Measurements from ENCODE around the gene CLN6.

The CLN6 gene

GRCh38 chr15:68190048-68190447, 39.5 kb downstream of the CLN6 start:
- H3K4me3 ChIP-seq (replicated peaks in 1 of 2; ENCODE audit: low read depth in 2 of 2, low read length in 2 of 2), result no peak overlapping the region
- DNase-seq (ENCODE audit: low read depth in 2 of 2), result no peak
- no peak for TF ChIP-seq CTCF (IDR thresholded peaks at IDR 0.05; ENCODE audit: low read depth, low read length)

GRCh38 chr15:68188647-68189046, 40.9 kb downstream of the CLN6 start:
- TF ChIP-seq CTCF (IDR thresholded peaks at IDR 0.05; ENCODE audit: low read depth, low read length), result no peak
- DNase-seq (ENCODE audit: low read depth in 2 of 2), result no peak
- no peak overlapping the region for H3K4me3 ChIP-seq (replicated peaks in 1 of 2; ENCODE audit: low read depth in 2 of 2, low read length in 2 of 2)

GRCh38 chr15:68187559-68187958, 42.0 kb downstream of the CLN6 start:
- peak; percentile 85 to 93 for DNase-seq (ENCODE audit: low read depth in 2 of 2)
- H3K4me3 ChIP-seq (replicated peaks in 1 of 2; ENCODE audit: low read depth in 2 of 2, low read length in 2 of 2), result peak overlapping the region; percentile 1 to 32
- TF ChIP-seq CTCF (IDR thresholded peaks at IDR 0.05; ENCODE audit: low read depth, low read length), result no peak

GRCh38 chr15:68186671-68187397, 42.7 kb downstream of the CLN6 start:
- DNase-seq (ENCODE audit: low read depth in 2 of 2), result peak; percentile 77 to 78
- TF ChIP-seq CTCF (IDR thresholded peaks at IDR 0.05; ENCODE audit: low read depth, low read length), result no peak

GRCh38 chr15:68184616-68185480, 44.7 kb downstream of the CLN6 start:
- no peak for DNase-seq (ENCODE audit: low read depth in 2 of 2)

More at GRCh38 chr15:68186671-68187397, 42.7 kb downstream of the CLN6 start:
- no peak overlapping the region for H3K4me3 ChIP-seq (replicated peaks in 1 of 2; ENCODE audit: low read depth in 2 of 2, low read length in 2 of 2)

More at GRCh38 chr15:68184616-68185480, 44.7 kb downstream of the CLN6 start:
- H3K4me3 ChIP-seq (replicated peaks in 1 of 2; ENCODE audit: low read depth in 2 of 2, low read length in 2 of 2), result no peak overlapping the region
- TF ChIP-seq CTCF (IDR thresholded peaks at IDR 0.05; ENCODE audit: low read depth, low read length), result no peak

All from cardiac fibroblast (primary cell).